ENCODE measurements around the gene LCTL. TPM values are rescaled to one million over a fixed set of nuclear protein-coding genes. Genes with fewer than 3 reads are reported as not detected.
A peak's percentile ranks its signal among the peaks of the same experiment; 100 is the strongest.

LCTL gene
- total and polyA plus RNA-seq, 7 experiments from 2014 or later: not detected

DNA sequence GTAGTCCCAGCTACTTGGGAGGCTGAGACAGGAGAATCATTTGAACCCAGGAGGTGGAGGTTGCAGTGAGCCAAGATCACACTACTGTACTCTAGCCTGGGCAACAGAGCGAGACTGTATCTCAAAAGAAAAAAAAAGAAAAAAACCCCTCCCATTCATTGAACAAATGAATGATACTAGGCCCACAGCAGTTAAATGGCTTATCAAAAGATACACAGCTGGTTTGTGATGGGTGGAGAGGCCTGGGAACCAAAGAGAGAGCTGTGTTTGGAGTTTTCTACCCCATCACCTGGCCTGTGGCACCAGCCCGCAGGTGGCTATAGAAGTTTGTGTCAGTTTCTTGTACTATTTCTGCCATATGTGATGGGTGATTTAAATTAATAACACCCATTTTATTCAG lies 43.1 kb upstream of the LCTL start:
- Histone ChIP-seq H3K36me3 (ENCODE audit: control insufficient read depth in 2 of 3, insufficient read depth in 3 of 3, low read length in 3 of 3) (no peaks in the 10 kb centered on the region), H3K9me3 (ENCODE audit: control insufficient read depth in 2 of 3, low read length in 3 of 3) (no peaks in the 10 kb centered on the region), H3K4me1 (ENCODE audit: control insufficient read depth in 2 of 2, insufficient read depth in 2 of 2, low read length in 2 of 2) (peaks cover 0 to 5% of the 10 kb centered on the region in 2 donors), H3K27ac (ENCODE audit: low read depth, low read length) (no peak overlapping the region), H3K4me3 (ENCODE audit: low read length) (no peak overlapping the region), H3K27me3 (ENCODE audit: control insufficient read depth in 2 of 2, insufficient read depth in 2 of 2, low read length in 2 of 2) (no peaks in the 10 kb centered on the region)
- Mint-ChIP-seq H3K4me1 (peaks cover 5 to 12% (median 9%) of the 10 kb centered on the region in 7 donors), H3K27ac (no peak overlapping the region), H3K36me3 (peaks cover 0 to 5% (median 0%) of the 10 kb centered on the region in 5 donors), H3K9me3 (peaks cover 0 to 3% (median 0%) of the 10 kb centered on the region in 11 donors), H3K27me3 (peaks cover 0 to 6% (median 0%) of the 10 kb centered on the region in 5 donors), H3K4me3 (no peak overlapping the region)
- ATAC-seq (no peak), DNase-seq (no peak)
- intact Hi-C loops (cut with micrococcal nuclease): no loop called here
- POLR2A ChIA-PET: interaction anchor here (0.6 kb wide), 2 partner anchors 80 to 1123 kb away, joined by 3 to 6 read pairs; no protein-coding TSS in a partner anchor
- CTCF ChIA-PET: interaction anchor here (0.6 kb wide), 2 partner anchors 85 to 175 kb away, joined by 3 to 5 read pairs; no protein-coding TSS in a partner anchor

DNA sequence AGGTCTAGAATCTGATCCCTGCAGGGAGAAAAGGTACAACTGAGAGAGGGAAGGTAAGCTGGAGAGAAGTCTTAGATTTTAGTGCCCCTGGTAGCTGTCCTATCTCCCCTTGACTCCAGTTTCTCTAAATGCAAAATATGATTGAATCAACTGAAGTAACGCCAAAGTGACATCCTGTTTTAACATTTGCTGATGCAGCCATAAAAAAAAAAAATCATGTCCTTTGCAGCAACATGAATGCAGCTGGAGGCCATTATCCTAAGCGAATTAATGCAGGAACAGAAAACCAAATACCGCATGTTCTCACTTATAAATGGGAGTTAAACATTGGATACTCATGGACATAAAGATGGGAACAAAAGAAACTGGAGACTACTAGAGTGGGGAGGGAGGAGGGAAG lies 42.4 kb upstream of the LCTL start:
- H3K4me1 Mint-ChIP-seq: peaks cover 0 to 5% (median 3%) of the 10 kb centered on the region in 7 donors

DNA sequence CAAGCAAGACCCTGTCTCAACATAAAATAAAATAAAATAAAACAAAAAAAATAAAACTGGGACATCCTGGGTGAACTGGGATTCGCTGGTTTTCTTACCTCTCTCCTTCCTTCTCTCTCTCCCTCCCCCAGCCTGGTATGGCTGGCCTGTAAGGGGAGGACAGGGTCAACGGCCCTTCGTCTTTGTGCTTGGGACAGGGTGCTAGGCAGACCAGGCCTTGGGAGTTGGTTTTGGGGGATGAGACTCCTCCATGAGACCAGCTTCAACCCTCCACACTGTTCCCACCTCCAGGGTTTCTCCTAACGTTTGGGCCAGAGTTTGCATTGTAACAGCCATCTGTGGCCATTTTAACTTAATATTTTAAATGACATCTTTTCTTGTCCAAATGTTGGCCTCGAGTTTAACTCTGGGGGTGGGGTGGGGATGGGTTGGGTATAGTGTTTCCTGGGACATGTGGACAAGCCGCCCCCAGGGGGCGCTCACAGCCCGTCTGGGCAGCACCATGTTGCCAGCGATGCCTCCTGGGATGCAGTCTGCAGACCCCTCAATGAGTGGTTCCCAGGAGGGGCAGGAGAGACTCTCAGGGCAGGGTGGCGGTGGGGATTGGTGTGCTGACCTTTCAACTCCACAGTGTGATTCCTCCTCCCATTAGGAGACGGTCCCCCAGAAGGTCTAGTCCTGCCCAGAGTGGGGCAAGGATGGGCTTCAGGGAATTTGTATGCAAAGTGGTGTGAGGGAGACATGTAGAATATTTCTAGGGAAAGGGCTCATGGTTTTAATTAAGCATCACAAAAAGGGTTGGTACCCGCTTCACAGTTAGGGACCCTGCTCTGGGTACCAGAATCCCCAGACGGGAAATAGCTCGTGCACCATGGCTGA lies 37.7 kb upstream of the LCTL start:
- Mint-ChIP-seq H3K27me3 (peaks cover 0 to 5% (median 4%) of the 10 kb centered on the region in 5 donors), H3K36me3 (no peaks in the 10 kb centered on the region), H3K27ac (no peak overlapping the region), H3K9me3 (no peaks in the 10 kb centered on the region), H3K4me3 (no peak overlapping the region), H3K4me1 (peaks cover under 1 to 2% (median under 1%) of the 10 kb centered on the region in 7 donors)
- H3K36me3 ChIP-seq (ENCODE audit: control insufficient read depth in 2 of 3, insufficient read depth in 3 of 3, low read length in 3 of 3): no peaks in the 10 kb centered on the region
- H3K9me3 ChIP-seq (ENCODE audit: control insufficient read depth in 2 of 3, low read length in 3 of 3): no peaks in the 10 kb centered on the region
- H3K4me1 ChIP-seq (ENCODE audit: control insufficient read depth in 2 of 2, insufficient read depth in 2 of 2, low read length in 2 of 2): no peaks in the 10 kb centered on the region
- no peaks in the 10 kb centered on the region for H3K27me3 ChIP-seq (ENCODE audit: control insufficient read depth in 2 of 2, insufficient read depth in 2 of 2, low read length in 2 of 2)
- ATAC-seq: peak; percentile 75
- POLR2A ChIA-PET: no interaction called here
- no peak overlapping the region for H3K4me3 ChIP-seq (ENCODE audit: low read length)
- intact Hi-C loops (cut with micrococcal nuclease): loop anchor here (1.0 kb wide), 2 partner anchors 171 to 248 kb away; no protein-coding TSS in a partner anchor
- DNase-seq: peak; percentile 22 to 72 (median 60)
- H3K27ac ChIP-seq (ENCODE audit: low read depth, low read length): no peak overlapping the region
- CTCF ChIA-PET: interaction anchor here (0.6 to 2.6 kb wide), 6 partner anchors 9 to 601 kb away, joined by 3 to 11 read pairs (median 4); no protein-coding TSS in a partner anchor

More for the DNA sequence above, 42.4 kb upstream of the LCTL start:
- ChIA-PET CTCF (interaction anchor here (0.6 kb wide), 1 partner anchor 86 kb away, joined by 3 read pairs; no protein-coding TSS in a partner anchor), POLR2A (interaction anchor here (0.6 kb wide), 1 partner anchor 1122 kb away, joined by 3 read pairs; no protein-coding TSS in a partner anchor)
- intact Hi-C loops (cut with micrococcal nuclease): no loop called here
- Mint-ChIP-seq H3K27me3 (peaks cover 0 to 6% (median 0%) of the 10 kb centered on the region in 5 donors), H3K27ac (no peak overlapping the region), H3K36me3 (peaks cover 0 to 3% (median 0%) of the 10 kb centered on the region in 5 donors), H3K9me3 (peaks cover 0 to 3% (median 0%) of the 10 kb centered on the region in 11 donors), H3K4me3 (no peak overlapping the region)
- H3K36me3 ChIP-seq (ENCODE audit: control insufficient read depth in 2 of 3, insufficient read depth in 3 of 3, low read length in 3 of 3): no peaks in the 10 kb centered on the region
- no peaks in the 10 kb centered on the region for H3K4me1 ChIP-seq (ENCODE audit: control insufficient read depth in 2 of 2, insufficient read depth in 2 of 2, low read length in 2 of 2)
- no peaks in the 10 kb centered on the region for H3K27me3 ChIP-seq (ENCODE audit: control insufficient read depth in 2 of 2, insufficient read depth in 2 of 2, low read length in 2 of 2)
- DNase-seq (no peak), ATAC-seq (no peak)
- no peak overlapping the region for H3K4me3 ChIP-seq (ENCODE audit: low read length)
- no peaks in the 10 kb centered on the region for H3K9me3 ChIP-seq (ENCODE audit: control insufficient read depth in 2 of 3, low read length in 3 of 3)
- no peak overlapping the region for H3K27ac ChIP-seq (ENCODE audit: low read depth, low read length)

DNA sequence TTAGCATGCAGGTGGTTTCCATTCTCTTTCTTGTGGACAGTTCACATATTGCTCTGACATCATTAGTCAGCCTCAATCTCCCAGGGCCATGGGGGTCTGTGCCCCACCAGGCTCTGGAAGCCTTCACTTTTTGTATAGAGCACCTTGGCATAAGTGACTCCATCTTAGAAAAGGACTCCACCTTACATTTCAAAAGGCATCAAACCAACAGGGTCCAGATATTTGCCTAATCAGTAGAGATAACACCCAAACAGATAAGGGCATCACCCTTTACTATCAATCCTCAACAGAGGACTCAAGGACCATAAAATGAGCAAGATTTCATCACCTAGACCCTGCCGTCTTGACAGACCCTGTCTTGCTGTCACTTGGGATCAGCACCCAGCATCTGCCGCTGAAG lies 35.7 kb upstream of the LCTL start:
- Mint-ChIP-seq H3K27me3 (peaks cover 0 to 5% (median 2%) of the 10 kb centered on the region in 5 donors), H3K4me1 (peaks cover 6 to 10% (median 7%) of the 10 kb centered on the region in 7 donors), H3K36me3 (no peaks in the 10 kb centered on the region), H3K9me3 (no peaks in the 10 kb centered on the region), H3K27ac (no peak overlapping the region), H3K4me3 (no peak overlapping the region)
- no peak for DNase-seq
- Histone ChIP-seq H3K4me3 (ENCODE audit: low read length) (no peak overlapping the region), H3K27me3 (ENCODE audit: control insufficient read depth in 2 of 2, insufficient read depth in 2 of 2, low read length in 2 of 2) (no peaks in the 10 kb centered on the region), H3K36me3 (ENCODE audit: control insufficient read depth in 2 of 3, insufficient read depth in 3 of 3, low read length in 3 of 3) (no peaks in the 10 kb centered on the region), H3K4me1 (ENCODE audit: control insufficient read depth in 2 of 2, insufficient read depth in 2 of 2, low read length in 2 of 2) (no peaks in the 10 kb centered on the region), H3K9me3 (ENCODE audit: control insufficient read depth in 2 of 3, low read length in 3 of 3) (no peaks in the 10 kb centered on the region), H3K27ac (ENCODE audit: low read depth, low read length) (no peak overlapping the region)
- ChIA-PET CTCF (interaction anchor here (0.6 kb wide), 1 partner anchor 217 kb away, joined by 5 read pairs; no protein-coding TSS in a partner anchor), POLR2A (no interaction called here)
- intact Hi-C loops (cut with micrococcal nuclease): no loop called here
- no peak for ATAC-seq

DNA sequence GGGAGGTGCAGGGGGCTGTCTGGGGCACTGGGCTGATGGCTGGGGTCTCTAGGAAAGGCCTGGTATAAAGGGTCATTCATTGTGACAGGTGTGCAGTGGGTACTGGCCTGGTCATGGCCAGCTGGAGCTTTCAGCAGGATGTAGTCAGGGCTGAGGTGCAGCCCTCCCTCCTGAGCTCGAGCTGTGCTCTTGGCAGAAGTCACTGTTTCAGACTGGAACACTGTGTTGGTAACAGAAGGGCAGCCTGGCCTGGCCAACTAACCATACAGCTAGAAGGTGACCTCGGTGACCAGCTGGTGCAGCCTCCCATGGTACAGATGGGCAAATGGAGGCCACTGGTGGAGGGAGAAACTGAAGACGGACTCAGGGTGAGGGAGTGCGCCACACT lies 34.4 kb upstream of the LCTL start:
- CTCF ChIA-PET: interaction anchor here (0.8 to 1.2 kb wide), 3 partner anchors 10 to 168 kb away, joined by 3 to 5 read pairs (median 4); no protein-coding TSS in a partner anchor
- Mint-ChIP-seq H3K9me3 (no peaks in the 10 kb centered on the region), H3K4me3 (no peak overlapping the region), H3K27me3 (peaks cover 0 to 5% (median 2%) of the 10 kb centered on the region in 5 donors), H3K27ac (no peak overlapping the region), H3K4me1 (peaks cover 6 to 10% (median 7%) of the 10 kb centered on the region in 7 donors), H3K36me3 (no peaks in the 10 kb centered on the region)
- no peaks in the 10 kb centered on the region for H3K36me3 ChIP-seq (ENCODE audit: control insufficient read depth in 2 of 3, insufficient read depth in 3 of 3, low read length in 3 of 3)
- no peaks in the 10 kb centered on the region for H3K27me3 ChIP-seq (ENCODE audit: control insufficient read depth in 2 of 2, insufficient read depth in 2 of 2, low read length in 2 of 2)
- intact Hi-C loops (cut with micrococcal nuclease): no loop called here
- POLR2A ChIA-PET: no interaction called here
- H3K4me3 ChIP-seq (ENCODE audit: low read length): no peak overlapping the region
- H3K4me1 ChIP-seq (ENCODE audit: control insufficient read depth in 2 of 2, insufficient read depth in 2 of 2, low read length in 2 of 2): no peaks in the 10 kb centered on the region
- ATAC-seq (no peak), DNase-seq (no peak)
- no peaks in the 10 kb centered on the region for H3K9me3 ChIP-seq (ENCODE audit: control insufficient read depth in 2 of 3, low read length in 3 of 3)
- H3K27ac ChIP-seq (ENCODE audit: low read depth, low read length): no peak overlapping the region

DNA sequence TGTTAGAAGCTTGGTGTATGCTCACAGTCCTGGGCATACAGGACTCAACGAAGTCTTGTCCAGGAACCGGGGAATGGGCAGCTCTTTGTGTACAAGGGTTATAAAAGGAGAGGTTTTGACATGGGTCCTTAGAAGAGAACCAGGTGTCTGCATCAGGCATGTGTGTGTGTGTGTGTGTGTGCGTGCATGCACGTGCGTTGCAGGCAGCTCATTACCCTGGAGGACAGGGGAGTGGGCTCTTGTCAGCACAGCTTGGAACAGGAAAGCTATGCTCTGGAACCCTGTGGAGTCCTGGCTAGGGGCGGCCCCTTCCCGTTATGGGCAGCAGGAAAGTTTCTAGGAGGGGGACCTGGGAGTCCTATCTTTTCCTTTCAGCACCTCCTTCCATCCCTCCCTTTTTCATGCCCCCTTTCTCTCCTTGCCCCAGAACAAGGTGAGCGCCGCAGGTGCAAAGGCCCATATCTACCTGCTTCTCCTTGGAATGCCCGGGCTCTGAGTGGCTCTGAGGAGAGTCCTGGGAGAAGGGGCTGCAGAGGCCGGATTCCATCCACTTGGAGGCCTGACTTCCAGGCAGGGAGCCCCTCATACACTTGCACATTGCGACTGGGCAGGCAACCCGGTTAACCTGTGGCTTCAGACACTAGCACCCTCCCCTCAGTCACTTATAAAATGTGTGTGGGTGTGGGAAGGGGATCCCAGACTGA lies 33.9 kb upstream of the LCTL start:
- no peaks in the 10 kb centered on the region for H3K27me3 ChIP-seq (ENCODE audit: control insufficient read depth in 2 of 2, insufficient read depth in 2 of 2, low read length in 2 of 2)
- intact Hi-C loops (cut with micrococcal nuclease): no loop called here
- Mint-ChIP-seq H3K27me3 (peaks cover 0 to 5% (median 2%) of the 10 kb centered on the region in 5 donors), H3K27ac (no peak overlapping the region), H3K36me3 (no peaks in the 10 kb centered on the region), H3K4me3 (no peak overlapping the region), H3K4me1 (peaks cover 6 to 10% (median 7%) of the 10 kb centered on the region in 7 donors), H3K9me3 (no peaks in the 10 kb centered on the region)
- H3K9me3 ChIP-seq (ENCODE audit: control insufficient read depth in 2 of 3, low read length in 3 of 3): no peaks in the 10 kb centered on the region
- H3K27ac ChIP-seq (ENCODE audit: low read depth, low read length): no peak overlapping the region
- H3K4me1 ChIP-seq (ENCODE audit: control insufficient read depth in 2 of 2, insufficient read depth in 2 of 2, low read length in 2 of 2): no peaks in the 10 kb centered on the region
- DNase-seq (no peak), ATAC-seq (no peak)
- no peaks in the 10 kb centered on the region for H3K36me3 ChIP-seq (ENCODE audit: control insufficient read depth in 2 of 3, insufficient read depth in 3 of 3, low read length in 3 of 3)
- POLR2A ChIA-PET: interaction anchor here (0.7 kb wide), 1 partner anchor 8 kb away, joined by 3 read pairs; no protein-coding TSS in a partner anchor
- H3K4me3 ChIP-seq (ENCODE audit: low read length): no peak overlapping the region
- CTCF ChIA-PET: interaction anchor here (0.8 to 1.2 kb wide), 3 partner anchors 9 to 168 kb away, joined by 3 to 5 read pairs (median 4); no protein-coding TSS in a partner anchor

Data from naive thymus-derived CD4-positive, alpha-beta T cell (primary cell).